GM19240 (cell line): Measurements from ENCODE around the gene CASS4.
"Not testable (repeated sequence)": the region's sequence is repeated elsewhere in the genome, so short reads cannot be mapped to it uniquely, and the experiment has no call there.

ENCODE experiments used
- DNase-seq: peaks from one replicate; pipeline ENCODE4 v3.0.0; 2011; ENCODE audit warnings: low spot score; ENCODE audit not compliant: insufficient read length

CASS4 gene

GRCh38 chr20:56411759-56412472 lies at the start of gene CASS4:
Gene CASS4 (plus strand): TSS chr20:56412260. CDS start chr20:56412459, 199 bp downstream.
- no peak for DNase-seq

- DNase-seq, result no peak
Observed at GRCh38 chr20:56362833-56363413, 49.1 kb upstream of the CASS4 start.

GRCh38 chr20:56363491-56363890 lies 48.6 kb upstream of the CASS4 start:
- DNase-seq, result no peak

GRCh38 chr20:56368351-56369134 lies 43.5 kb upstream of the CASS4 start:
- DNase-seq, result no peak

- no peak for DNase-seq
Observed at GRCh38 chr20:56369179-56369578, 42.9 kb upstream of the CASS4 start.

- DNase-seq, result no peak
Observed at GRCh38 chr20:56371977-56372376, 40.1 kb upstream of the CASS4 start.

- DNase-seq, result no peak
Observed at GRCh38 chr20:56372850-56373249, 39.2 kb upstream of the CASS4 start.

GRCh38 chr20:56373942-56374341 lies 38.1 kb upstream of the CASS4 start:
- no peak for DNase-seq

GRCh38 chr20:56376331-56376730 lies 35.7 kb upstream of the CASS4 start:
- DNase-seq, result no peak

- DNase-seq, result no peak
Observed at GRCh38 chr20:56378386-56378785, 33.7 kb upstream of the CASS4 start.

GRCh38 chr20:56380375-56380774 lies 31.7 kb upstream of the CASS4 start:
- DNase-seq, result no peak

- DNase-seq, result no peak
Observed at GRCh38 chr20:56381501-56381900, 30.6 kb upstream of the CASS4 start.

- DNase-seq, result no peak
Observed at GRCh38 chr20:56382696-56383095, 29.4 kb upstream of the CASS4 start.

GRCh38 chr20:56383334-56383733 lies 28.7 kb upstream of the CASS4 start:
- DNase-seq, result no peak

- no peak for DNase-seq
Observed at GRCh38 chr20:56385130-56385529, 26.9 kb upstream of the CASS4 start.

- no peak for DNase-seq
Observed at GRCh38 chr20:56386219-56386618, 25.8 kb upstream of the CASS4 start.

GRCh38 chr20:56388882-56389281 lies 23.2 kb upstream of the CASS4 start:
- no peak for DNase-seq

GRCh38 chr20:56389807-56390206 lies 22.3 kb upstream of the CASS4 start:
- no peak for DNase-seq

- not testable (repeated sequence) for DNase-seq
Observed at GRCh38 chr20:56390396-56390795, 21.7 kb upstream of the CASS4 start.

- DNase-seq, result no peak
Observed at GRCh38 chr20:56391037-56391436, 21.0 kb upstream of the CASS4 start.

- DNase-seq, result no peak
Observed at GRCh38 chr20:56391596-56392131, 20.4 kb upstream of the CASS4 start.
